IMR-90 (cell line): ENCODE results near the gene SEMA4D. TPM values are rescaled to one million over a fixed set of nuclear protein-coding genes. Genes with fewer than 3 reads are reported as not detected.

Experiments
- ATAC-seq: fragments of 200-7000 bp; cut with Tn5 transposase; 2 replicates; pipeline ENCODE4 v1.9.1; 2020; ENCODE audit warnings: low read depth, mild to moderate bottlenecking, moderate library complexity
- BruUV-seq: library from RNA; stranded (reverse); fragments of 400-500 nt; replicated peaks from 2 replicates; lab custom pipeline; 2021; lab: Mats Ljungman, UMichigan
- CTCF ChIA-PET: fragments of 300-600 bp; formaldehyde crosslinking; extraction: SDS; loops from one replicate; lab custom pipeline; 2021; ENCODE audit warnings: antibody characterized with exemption; lab: Yijun Ruan, JAX
- POLR2A ChIA-PET: fragments of 300-600 bp; sonication (Branson Sonifier 250); formaldehyde crosslinking; loops from one replicate; lab custom pipeline; 2022; ENCODE audit warnings: antibody characterized with exemption; ENCODE audit not compliant: unreplicated experiment; lab: Charles Lee
- DNase-seq: peaks from one replicate; pipeline ENCODE4 v3.0.0; 2013
- H2AFZ ChIP-seq: replicated peaks from 2 replicates; pipeline ENCODE3; 2013; ENCODE audit warnings: low read length, mild to moderate bottlenecking; ENCODE audit not compliant: poor library complexity
- H2AK5ac ChIP-seq: 2 replicates; pipeline ENCODE4 v1.6.1; 2013; ENCODE audit warnings: low read depth, low read length, inconsistent platforms
- H2AK9ac ChIP-seq: replicated peaks from 2 replicates; pipeline ENCODE3; 2013; ENCODE audit warnings: mild to moderate bottlenecking, low read depth, low read length, moderate library complexity; ENCODE audit not compliant: poor library complexity
- H2BK120ac ChIP-seq: 2 replicates; pipeline ENCODE4 v1.6.1; 2013; ENCODE audit warnings: low read depth, low read length, inconsistent platforms
- H2BK15ac ChIP-seq: 3 replicates; pipeline ENCODE4 v1.6.1; 2013; ENCODE audit warnings: low read depth, low read length, inconsistent platforms
- H2BK20ac ChIP-seq: 2 replicates; pipeline ENCODE4 v1.6.1; 2013; ENCODE audit warnings: low read depth, mild to moderate bottlenecking, inconsistent platforms, low read length, moderate library complexity
- H2BK5ac ChIP-seq: 2 replicates; pipeline ENCODE4 v1.6.1; 2013; ENCODE audit warnings: mild to moderate bottlenecking, low read depth, low read length, inconsistent platforms; ENCODE audit not compliant: poor library complexity, severe bottlenecking
- H3K14ac ChIP-seq: replicated peaks from 2 replicates; pipeline ENCODE4 v1.6.1; 2013; ENCODE audit warnings: low read depth, low read length, inconsistent platforms
- H3K18ac ChIP-seq: 2 replicates; pipeline ENCODE4 v1.6.1; 2013; ENCODE audit warnings: low read depth, low read length, control low read depth
- H3K23ac ChIP-seq: 2 replicates; pipeline ENCODE4 v1.6.1; 2013; ENCODE audit warnings: low read depth, low read length, inconsistent platforms
- H3K27ac ChIP-seq: 2 replicates; pipeline ENCODE4 v1.5.1; 2013; ENCODE audit warnings: mild to moderate bottlenecking, control low read depth, low read length; ENCODE audit not compliant: insufficient read depth
- H3K27me3 ChIP-seq: 2 replicates; pipeline ENCODE4 v1.6.1; 2013; ENCODE audit warnings: low read length; ENCODE audit not compliant: control insufficient read depth, insufficient read depth
- H3K36me3 ChIP-seq: 2 replicates; pipeline ENCODE4 v1.6.1; 2013; ENCODE audit warnings: low read length, mixed read lengths; ENCODE audit not compliant: control insufficient read depth, insufficient read depth
- H3K4ac ChIP-seq: 2 replicates; pipeline ENCODE4 v1.6.1; 2013; ENCODE audit warnings: low read depth, low read length, inconsistent platforms
- H3K4me1 ChIP-seq: 2 replicates; pipeline ENCODE4 v1.6.1; 2013; ENCODE audit warnings: low read length, mixed read lengths; ENCODE audit not compliant: control insufficient read depth, insufficient read depth
- H3K4me2 ChIP-seq: 2 replicates; pipeline ENCODE4 v1.6.1; 2013; ENCODE audit warnings: low read depth, mild to moderate bottlenecking, control low read depth, low read length, moderate library complexity
- H3K4me3 ChIP-seq: 2 replicates; pipeline ENCODE4 v1.5.1; 2013; ENCODE audit warnings: low read depth, mild to moderate bottlenecking, control low read depth, low read length, moderate library complexity; ENCODE audit not compliant: insufficient read depth
- H3K56ac ChIP-seq: 2 replicates; pipeline ENCODE4 v1.6.1; 2013; ENCODE audit warnings: low read length, inconsistent platforms; ENCODE audit not compliant: insufficient read depth; ENCODE audit errors: extremely low read depth
- H3K79me1 ChIP-seq, 2 experiments: 2 replicates each; pipeline ENCODE4 v1.6.1; 2013; ENCODE audit warnings: low read length in 2 of 2, inconsistent platforms in 1 of 2, low read depth in 1 of 2
- H3K9ac ChIP-seq: 2 replicates; pipeline ENCODE4 v1.6.1; 2013; ENCODE audit warnings: low read depth, low read length, control low read depth
- H3K9me1 ChIP-seq: 2 replicates; pipeline ENCODE4 v1.6.1; 2013; ENCODE audit warnings: low read length, inconsistent platforms; ENCODE audit not compliant: insufficient read depth
- H3K9me3 ChIP-seq: 2 replicates; pipeline ENCODE4 v1.6.1; 2013; ENCODE audit warnings: low read length; ENCODE audit not compliant: control insufficient read depth, insufficient read depth
- H4K20me1 ChIP-seq: 2 replicates; pipeline ENCODE4 v1.6.1; 2013; ENCODE audit warnings: low read length, inconsistent platforms; ENCODE audit not compliant: insufficient read depth
- H4K5ac ChIP-seq: 2 replicates; pipeline ENCODE4 v1.6.1; 2013; ENCODE audit warnings: mild to moderate bottlenecking, low read depth, low read length, control low read depth
- H4K8ac ChIP-seq, 2 experiments: 2 replicates each; pipeline ENCODE4 v1.6.1; 2013; ENCODE audit warnings: low read depth in 2 of 2, low read length in 2 of 2, control low read depth in 1 of 2, inconsistent platforms in 1 of 2
- H4K91ac ChIP-seq: 2 replicates; pipeline ENCODE4 v1.6.1; 2013; ENCODE audit warnings: low read depth, low read length, inconsistent platforms; ENCODE audit not compliant: insufficient read depth
- BHLHE40 ChIP-seq: fragments of 150-350 bp; IDR thresholded peaks from 2 replicates; pipeline ENCODE4 v1.6.1; 2016; ENCODE audit warnings: mild to moderate bottlenecking, low read depth, low read length
- CEBPB ChIP-seq: IDR thresholded peaks from 2 replicates; pipeline ENCODE4 v1.6.1; 2012; ENCODE audit warnings: low read depth, low read length, improper control_type of control experiment
- CHD1 ChIP-seq: IDR thresholded peaks from 2 replicates; pipeline ENCODE4 v1.6.1; 2012; ENCODE audit warnings: low read depth, low read length, improper control_type of control experiment
- CTCF ChIP-seq: conservative IDR thresholded peaks from 2 replicates; pipeline ENCODE4 v1.5.1; 2012; ENCODE audit warnings: mild to moderate bottlenecking, low read depth, low read length, improper control_type of control experiment
- ELK1 ChIP-seq: fragments of 150-350 bp; IDR thresholded peaks from 2 replicates; pipeline ENCODE4 v1.6.1; 2016; ENCODE audit warnings: low read depth, mild to moderate bottlenecking, low read length, moderate library complexity, borderline replicate concordance
- FOS ChIP-seq: fragments of 150-350 bp; IDR thresholded peaks from 2 replicates; pipeline ENCODE4 v1.6.1; 2016; ENCODE audit warnings: low read depth, low read length
- MAFK ChIP-seq: IDR thresholded peaks from 2 replicates; pipeline ENCODE4 v1.6.1; 2012; ENCODE audit warnings: low read depth, low read length, improper control_type of control experiment
- MAZ ChIP-seq: IDR thresholded peaks from 2 replicates; pipeline ENCODE4 v1.6.1; 2012; ENCODE audit warnings: low read depth, mild to moderate bottlenecking, low read length, improper control_type of control experiment, moderate library complexity, borderline replicate concordance
- MXI1 ChIP-seq: IDR thresholded peaks from 2 replicates; pipeline ENCODE4 v1.6.1; 2012; ENCODE audit warnings: low read depth, mild to moderate bottlenecking, low read length, moderate library complexity, borderline replicate concordance
- NFE2L2 ChIP-seq: fragments of 150-350 bp; IDR thresholded peaks from 2 replicates; pipeline ENCODE4 v1.6.1; 2016; ENCODE audit warnings: low read depth, mild to moderate bottlenecking, low read length
- RAD21 ChIP-seq: IDR thresholded peaks from 2 replicates; pipeline ENCODE4 v1.6.1; 2012; ENCODE audit warnings: low read length, improper control_type of control experiment
- RFX5 ChIP-seq: IDR thresholded peaks from 2 replicates; pipeline ENCODE4 v1.8.0; 2012; ENCODE audit warnings: low read depth, mild to moderate bottlenecking, low read length, moderate library complexity
- SMC3 ChIP-seq: fragments of 150-350 bp; IDR thresholded peaks from 2 replicates; pipeline ENCODE4 v1.6.1; 2016; ENCODE audit warnings: low read depth, mild to moderate bottlenecking, antibody characterized with exemption, low read length, moderate library complexity
- dilution Hi-C: fragments of 300-500 bp; cut with HindIII; formaldehyde crosslinking; loops from one replicate; pipeline ENCODE4 v1.14.3; 2018; ENCODE audit warnings: low sequenced_read_pairs; ENCODE audit not compliant: unreplicated experiment
- in situ Hi-C: fragments of 300-500 bp; cut with MboI; formaldehyde crosslinking; loops from 3 replicates; pipeline ENCODE4 v1.14.3; 2019; ENCODE audit warnings: low sequenced_read_pairs, inconsistent platforms, mixed read lengths
- intact Hi-C: fragments of 100-400 bp; cut with micrococcal nuclease; formaldehyde crosslinking; loops from 2 replicates; pipeline ENCODE4 v1.10.0; 2022
- polyA plus RNA-seq, 3 experiments: library from polyadenylated mRNA; depleted of rRNA; stranded (reverse); fragments of >200 nt; gene quantifications; 2 replicates each; pipeline ENCODE4 v1.2.3, GENCODE V29; 2012; ENCODE audit warnings: low replicate concordance in 1 of 3
- total RNA-seq: library from RNA; depleted of rRNA; stranded (reverse); fragments of >200 nt; gene quantifications from 2 replicates; pipeline ENCODE4 v1.2.3, GENCODE V29; 2012
- TF ChIP-seq, protein P1 (sequence below): fragments of 150-350 bp; IDR thresholded peaks from 2 replicates; pipeline ENCODE4 v1.6.1; 2017; ENCODE audit warnings: mild to moderate bottlenecking, antibody characterized with exemption, low read length, low read depth

SEMA4D gene
- total and polyA plus RNA-seq, 2 of the 4 experiments (the other 2 are of a cell fraction), result 0.90 to 1.5 TPM

GRCh38 chr9:89434636-89435035 lies 63.3 kb downstream of the SEMA4D start:
- H4K8ac ChIP-seq, result no peak overlapping the region
- no peaks in the 10 kb centered on the region for H3K9me3 ChIP-seq
- H4K20me1 ChIP-seq, result no peaks in the 10 kb centered on the region
- no peak for DNase-seq
- BruUV-seq, result no TSS peak
- no peak overlapping the region for H2BK5ac ChIP-seq
- no peak overlapping the region for H3K23ac ChIP-seq
- H2BK120ac ChIP-seq, result no peak overlapping the region
- no peak overlapping the region for H3K14ac ChIP-seq
- no peak overlapping the region for H4K5ac ChIP-seq
- no peak overlapping the region for H3K4me3 ChIP-seq
- no peak overlapping the region for H2AFZ ChIP-seq
- no peaks in the 10 kb centered on the region for H3K79me1 ChIP-seq
- intact Hi-C loops (no loop called here), in situ Hi-C loops (no loop called here), dilution Hi-C loops (no loop called here)
- H2AK9ac ChIP-seq, result no peak overlapping the region
- no peak overlapping the region for H3K9ac ChIP-seq
- peaks cover 3% of the 10 kb centered on the region for H3K4me1 ChIP-seq
- no peak overlapping the region for H3K56ac ChIP-seq
- H3K36me3 ChIP-seq, result no peaks in the 10 kb centered on the region
- no peak overlapping the region for H4K91ac ChIP-seq
- H3K4ac ChIP-seq, result no peak overlapping the region
- no peak overlapping the region for H3K4me2 ChIP-seq
- no peak overlapping the region for H3K27ac ChIP-seq
- no peak for ATAC-seq
- CTCF ChIA-PET, result no interaction called here
- POLR2A ChIA-PET, result no interaction called here
- H3K9me1 ChIP-seq, result peaks cover 6% of the 10 kb centered on the region; the same call in 1 of the 2 replicates
- H3K18ac ChIP-seq, result no peak overlapping the region
- H2BK20ac ChIP-seq, result no peak overlapping the region
- no peak overlapping the region for H2BK15ac ChIP-seq
- no peaks in the 10 kb centered on the region for H3K27me3 ChIP-seq
- no peak overlapping the region for H2AK5ac ChIP-seq
- no peak for TF ChIP-seq RAD21
- TF ChIP-seq, protein P1, sequence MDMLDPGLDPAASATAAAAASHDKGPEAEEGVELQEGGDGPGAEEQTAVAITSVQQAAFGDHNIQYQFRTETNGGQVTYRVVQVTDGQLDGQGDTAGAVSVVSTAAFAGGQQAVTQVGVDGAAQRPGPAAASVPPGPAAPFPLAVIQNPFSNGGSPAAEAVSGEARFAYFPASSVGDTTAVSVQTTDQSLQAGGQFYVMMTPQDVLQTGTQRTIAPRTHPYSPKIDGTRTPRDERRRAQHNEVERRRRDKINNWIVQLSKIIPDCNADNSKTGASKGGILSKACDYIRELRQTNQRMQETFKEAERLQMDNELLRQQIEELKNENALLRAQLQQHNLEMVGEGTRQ, result no peak
- no peak for TF ChIP-seq SMC3
- no peak for TF ChIP-seq MAFK
- TF ChIP-seq NFE2L2, result no peak
- TF ChIP-seq MAZ, result no peak
- TF ChIP-seq RFX5, result no peak
- no peak for TF ChIP-seq CTCF
- no peak for TF ChIP-seq CEBPB
- TF ChIP-seq FOS, result no peak
- TF ChIP-seq ELK1, result no peak
- no peak for TF ChIP-seq CHD1
- TF ChIP-seq MXI1, result no peak
- no peak for TF ChIP-seq BHLHE40
